ENCODE results near the gene AQP7.
"Not testable (repeated sequence)": the region's sequence is repeated elsewhere in the genome, so short reads cannot be mapped to it uniquely, and the experiment has no call there.

The AQP7 gene

DNA sequence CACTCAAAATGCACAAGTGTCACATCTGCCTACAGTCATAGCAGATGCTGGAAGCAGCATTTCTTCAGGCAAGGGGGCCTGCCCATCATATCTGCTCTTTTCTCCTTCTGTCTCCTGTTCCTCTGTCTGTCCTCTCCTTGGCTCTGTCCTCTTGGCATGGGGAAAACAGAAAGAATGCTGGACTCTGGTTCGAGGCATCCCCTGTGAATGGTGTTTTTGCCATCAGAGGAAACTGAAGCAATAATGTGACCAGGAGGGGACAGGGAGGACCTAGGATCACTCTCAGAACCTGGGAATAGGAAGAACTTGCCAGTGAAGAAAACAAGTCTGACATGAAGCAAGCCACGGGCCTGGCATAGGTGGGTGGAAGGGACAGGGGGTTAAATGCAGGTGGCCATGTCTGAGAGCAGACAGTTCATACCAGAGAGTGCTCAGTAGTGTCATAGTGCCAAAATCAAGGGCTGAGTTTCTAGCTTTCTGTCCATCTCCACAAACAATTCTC is 35.3 kb downstream of the AQP7 start:
- no peak for DNase-seq

DNA sequence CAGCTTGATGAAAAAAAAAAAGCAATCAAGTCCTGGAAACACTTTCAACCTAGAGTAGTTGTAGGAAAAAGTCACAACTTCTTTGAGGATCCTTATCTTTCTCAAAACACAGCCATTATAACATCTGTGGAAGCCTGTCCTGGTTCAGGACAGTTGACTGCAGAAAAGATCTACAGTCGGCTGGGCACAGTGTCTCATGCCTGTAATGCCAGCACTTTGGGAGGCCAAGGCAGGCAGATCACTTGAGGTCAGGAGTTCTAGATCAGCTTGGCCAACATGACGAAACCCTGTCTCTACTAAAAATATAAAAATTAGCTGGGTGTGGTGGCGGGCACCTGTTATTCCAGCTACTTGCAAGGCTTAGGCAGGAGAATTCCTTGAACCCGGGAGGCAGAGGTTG is 37.6 kb downstream of the AQP7 start:
- not testable (repeated sequence) for DNase-seq

DNA sequence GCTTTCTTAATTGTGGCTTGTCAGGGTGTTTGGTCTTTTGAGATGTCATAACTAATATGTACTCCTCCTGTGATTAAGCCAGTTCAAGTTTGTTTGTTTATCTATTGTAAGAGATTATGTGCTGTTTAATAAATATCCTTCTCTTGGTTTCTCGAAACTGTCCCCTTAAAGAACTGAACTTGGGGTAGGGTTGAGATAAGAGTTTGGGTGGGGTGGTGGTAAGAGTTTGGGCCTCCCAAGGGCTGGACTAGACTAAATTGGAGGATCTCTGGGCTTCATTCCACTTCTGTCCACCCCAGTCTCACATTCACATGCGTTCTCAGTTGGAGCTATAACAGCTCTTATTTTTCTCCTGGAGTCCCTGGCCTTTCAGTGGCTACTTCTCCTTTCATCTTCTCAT is 38.2 kb downstream of the AQP7 start:
- DNase-seq = no peak

GRCh38 chr9:33358641-33359040 is 43.7 kb downstream of the AQP7 start:
- DNase-seq = not testable (repeated sequence)

- DNase-seq = no peak
Measured at GRCh38 chr9:33355933-33356332, 46.4 kb downstream of the AQP7 start.

- no peak for DNase-seq
Measured at GRCh38 chr9:33354651-33355211, 47.6 kb downstream of the AQP7 start.

- DNase-seq = no peak
Measured at GRCh38 chr9:33351547-33351946, 50.8 kb downstream of the AQP7 start.

- DNase-seq = no peak
Measured at GRCh38 chr9:33350310-33350709, 52.1 kb downstream of the AQP7 start.

DNA sequence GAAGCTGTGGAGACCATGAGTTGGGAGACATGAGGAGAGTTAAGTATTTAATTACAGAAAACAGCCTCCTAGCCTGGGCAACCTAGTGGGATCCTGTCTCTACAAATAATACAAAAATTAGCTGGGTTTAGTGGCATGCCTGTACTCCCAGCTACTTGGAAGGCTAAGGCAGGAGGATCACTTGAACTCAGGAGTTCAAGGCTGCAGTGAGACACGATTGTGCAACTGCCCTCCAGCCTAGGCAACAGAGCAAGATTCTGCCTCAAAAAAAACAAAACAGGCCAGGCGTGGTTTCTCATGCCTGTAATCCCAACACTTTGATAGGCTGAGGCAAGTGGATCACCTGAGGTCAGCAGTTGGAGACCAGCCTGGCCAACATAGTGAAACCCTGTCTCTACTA is 52.6 kb downstream of the AQP7 start:
- no peak for DNase-seq

DNA sequence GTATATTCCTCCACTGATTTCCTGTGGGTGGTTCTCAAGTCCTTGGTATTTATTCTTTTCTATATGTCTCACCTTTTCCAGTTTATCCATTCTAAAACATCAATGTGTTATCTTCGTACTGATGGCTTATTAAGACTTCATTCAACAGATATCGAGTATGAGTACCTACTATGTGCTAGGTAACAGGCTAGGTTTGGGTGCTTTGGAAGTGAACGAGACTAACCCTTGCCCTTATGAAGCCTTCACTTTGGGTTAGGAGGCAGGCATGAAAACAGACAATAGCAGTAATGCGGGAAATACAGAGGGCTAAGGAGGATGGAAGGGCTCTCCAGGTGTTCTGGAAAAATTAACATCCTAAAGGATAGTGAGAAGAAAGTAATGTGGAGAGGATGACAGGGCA is 53.4 kb downstream of the AQP7 start:
- DNase-seq = no peak

DNA sequence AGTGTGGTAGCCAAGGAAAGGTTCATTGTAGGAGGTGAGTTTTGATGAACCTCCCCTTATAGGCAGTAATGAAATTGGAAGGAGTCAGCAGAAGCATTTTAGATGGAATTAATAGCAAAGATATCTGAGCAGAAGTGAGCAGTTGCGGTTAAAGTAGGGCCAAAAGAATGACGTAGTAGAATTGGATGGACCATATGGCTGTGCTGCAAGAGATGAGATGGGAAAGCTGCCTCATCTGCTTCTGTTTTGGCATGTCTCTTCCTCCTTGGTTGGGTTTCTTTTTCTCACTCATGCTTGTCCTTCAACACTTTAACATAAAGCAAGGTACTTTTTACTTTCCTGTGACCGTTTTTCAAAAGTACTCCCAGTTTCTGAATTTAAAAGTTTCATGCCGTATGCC is 55.8 kb downstream of the AQP7 start:
- DNase-seq = no peak

GRCh38 chr9:33344145-33344544 is 58.2 kb downstream of the AQP7 start:
- no peak for DNase-seq

GRCh38 chr9:33341182-33341581 is 61.2 kb downstream of the AQP7 start:
- no peak for DNase-seq

DNA sequence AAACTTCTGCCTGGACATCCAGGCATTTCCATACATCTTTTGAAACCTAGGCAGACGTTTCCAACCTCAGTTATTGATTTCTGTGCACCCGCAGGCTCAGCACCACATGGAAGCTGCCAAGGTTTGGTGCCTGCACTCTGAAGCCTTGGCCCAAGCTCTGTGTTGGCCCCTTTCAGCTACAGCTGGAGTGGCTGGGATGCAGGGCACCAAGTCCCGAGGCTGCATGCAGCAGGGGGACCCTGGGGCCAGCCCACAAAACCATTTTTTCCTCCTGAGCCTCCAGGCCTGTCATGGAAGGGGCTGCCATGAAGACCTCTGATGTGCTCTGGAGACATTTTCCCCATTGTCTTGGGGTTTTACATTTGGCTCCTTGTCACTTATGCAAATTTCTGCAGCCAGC is 62.2 kb downstream of the AQP7 start:
- no peak for DNase-seq

Measured in CD4-positive, alpha-beta T cell treated with Interferon alpha-2 for 1 hour (primary cell).